Neural cell (in vitro differentiated cells): ENCODE data around the gene GALNT2. TPM values are rescaled to one million over a fixed set of nuclear protein-coding genes. Genes with fewer than 3 reads are reported as not detected.

ENCODE experiments used
- H2AFZ ChIP-seq: fragments of 200-600, 300-800 bp; sonication (generic), shearing (Covaris generic); 2 replicates; pipeline ENCODE4 v1.6.0; 2014; ENCODE audit warnings: low read depth, mild to moderate bottlenecking, antibody characterized with exemption, low read length, moderate library complexity
- H3F3A ChIP-seq: fragments of 200-600 bp; shearing (Covaris generic); 2 replicates; pipeline ENCODE4 v1.6.1; 2016; ENCODE audit warnings: mild to moderate bottlenecking, moderate library complexity, mixed read lengths, antibody characterized with exemption, low read length; ENCODE audit not compliant: insufficient read depth, poor library complexity, severe bottlenecking
- H3K27ac ChIP-seq: fragments of 200-600, 300-800 bp; sonication (generic), shearing (Covaris generic); 2 replicates; pipeline ENCODE4 v1.5.1; 2014; ENCODE audit warnings: mild to moderate bottlenecking, low read length, moderate library complexity
- H3K27me3 ChIP-seq: fragments of 300-800, 200-600 bp; sonication (generic), shearing (Covaris generic); 2 replicates; pipeline ENCODE4 v1.6.0; 2014; ENCODE audit warnings: mild to moderate bottlenecking, low read depth, low read length, moderate library complexity; ENCODE audit not compliant: insufficient read depth
- H3K36me3 ChIP-seq: fragments of 300-800, 200-600 bp; sonication (generic), shearing (Covaris generic); 2 replicates; pipeline ENCODE4 v1.5.1; 2014; ENCODE audit warnings: mild to moderate bottlenecking, antibody characterized with exemption, low read length, moderate library complexity; ENCODE audit not compliant: insufficient read depth
- H3K4me2 ChIP-seq: fragments of 300-800, 200-600 bp; sonication (generic), shearing (Covaris generic); 2 replicates; pipeline ENCODE4 v1.6.0; 2014; ENCODE audit warnings: mild to moderate bottlenecking, low read length
- H3K4me3 ChIP-seq: fragments of 300-800, 200-600 bp; sonication (generic), shearing (Covaris generic); 2 replicates; pipeline ENCODE4 v1.5.1; 2014; ENCODE audit warnings: mild to moderate bottlenecking, low read length, moderate library complexity
- H3K79me2 ChIP-seq: fragments of 200-600 bp; shearing (Covaris generic); replicated peaks from 2 replicates; pipeline ENCODE4 v1.6.0; 2014; ENCODE audit warnings: mild to moderate bottlenecking, low read length, moderate library complexity; ENCODE audit not compliant: insufficient read depth
- H3K9ac ChIP-seq: fragments of 300-800, 200-600 bp; sonication (generic), shearing (Covaris generic); 2 replicates; pipeline ENCODE4 v1.6.1; 2016; ENCODE audit warnings: mild to moderate bottlenecking, low read length, mixed read lengths
- H3K9me2 ChIP-seq: fragments of 200-600 bp; shearing (Covaris generic); 2 replicates; pipeline ENCODE4 v1.6.1; 2016; ENCODE audit warnings: mild to moderate bottlenecking, low read length, mixed read lengths; ENCODE audit not compliant: insufficient read depth
- H3K9me3 ChIP-seq: fragments of 200-600, 300-800 bp; sonication (generic), shearing (Covaris generic); 2 replicates; pipeline ENCODE4 v1.6.1; 2016; ENCODE audit warnings: mild to moderate bottlenecking, mixed run types, low read length, moderate library complexity, mixed read lengths
- H4K20me1 ChIP-seq: fragments of 200-600 bp; shearing (Covaris generic); 2 replicates; pipeline ENCODE4 v1.6.1; 2016; ENCODE audit warnings: mild to moderate bottlenecking, mixed run types; ENCODE audit not compliant: insufficient read depth
- EP300 ChIP-seq: fragments of 450-650 bp; conservative IDR thresholded peaks from 2 replicates; pipeline ENCODE4 v1.6.1; 2014; ENCODE audit warnings: antibody characterized with exemption, mild to moderate bottlenecking, moderate library complexity; ENCODE audit not compliant: poor library complexity, severe bottlenecking
- EZH2 ChIP-seq: fragments of 200-600, 300-800 bp; shearing (Covaris generic), sonication (generic); IDR thresholded peaks from 2 replicates; pipeline ENCODE4 v1.6.1; 2014; ENCODE audit warnings: antibody characterized with exemption, low read length, borderline replicate concordance, mild to moderate bottlenecking; ENCODE audit not compliant: insufficient read depth, poor library complexity, severe bottlenecking
- MXI1 ChIP-seq: fragments of 450-650 bp; conservative IDR thresholded peaks from 2 replicates; pipeline ENCODE4 v1.6.1; 2014; ENCODE audit warnings: antibody characterized with exemption, mild to moderate bottlenecking; ENCODE audit not compliant: poor library complexity, severe bottlenecking
- POLR2AphosphoS5 ChIP-seq: IDR thresholded peaks from 2 replicates; pipeline ENCODE4 v1.6.1; 2012
- RAD21 ChIP-seq: fragments of 450-650 bp; conservative IDR thresholded peaks from 2 replicates; pipeline ENCODE4 v1.6.1; 2014; ENCODE audit warnings: antibody characterized with exemption, mild to moderate bottlenecking, moderate library complexity
- SMC3 ChIP-seq: fragments of 450-650 bp; conservative IDR thresholded peaks from 2 replicates; pipeline ENCODE4 v1.6.1; 2014; ENCODE audit warnings: antibody characterized with exemption, mild to moderate bottlenecking, moderate library complexity; ENCODE audit not compliant: poor library complexity
- TAF1 ChIP-seq: IDR thresholded peaks from 2 replicates; pipeline ENCODE4 v1.6.1; 2012; ENCODE audit warnings: low read depth
- polyA plus RNA-seq: library from polyadenylated mRNA; depleted of rRNA; stranded (reverse); fragments of >200 nt; gene quantifications from 2 replicates; pipeline ENCODE4 v1.2.3, GENCODE V29; 2014
- TF ChIP-seq, protein P1 (sequence below): fragments of 450-650 bp; IDR thresholded peaks from 2 replicates; pipeline ENCODE4 v1.5.1; 2014; ENCODE audit warnings: antibody characterized with exemption, mild to moderate bottlenecking, moderate library complexity; ENCODE audit not compliant: poor library complexity, severe bottlenecking
- TF ChIP-seq, protein P2 (sequence below): IDR thresholded peaks from 2 replicates; pipeline ENCODE4 v1.6.1; 2012; ENCODE audit warnings: borderline replicate concordance

Gene GALNT2
- polyA plus RNA-seq, 1 donor from 2014 or later, result 38.8 TPM

DNA sequence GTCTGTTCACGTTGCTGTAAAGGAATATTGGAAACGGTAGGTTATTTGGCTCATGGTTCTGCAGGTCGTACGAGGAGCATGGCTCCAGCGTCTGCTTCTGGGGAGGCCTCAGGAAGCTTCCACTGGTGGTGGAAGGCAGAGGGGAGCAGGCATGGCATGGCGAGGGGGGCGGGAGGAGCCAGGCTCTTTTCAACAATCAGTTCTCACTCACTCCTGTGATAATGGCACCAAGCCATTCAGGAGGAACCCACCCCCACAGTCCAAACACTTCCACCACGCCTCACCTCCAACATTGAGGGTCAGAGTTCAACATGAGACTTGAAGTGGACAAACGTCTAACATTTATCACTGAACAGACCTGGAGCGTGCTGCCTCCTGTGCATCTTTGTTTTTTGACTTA is 217.9 kb downstream of the GALNT2 start:
- Histone ChIP-seq H3K9me3 (no peaks in the 10 kb centered on the region), H3K27me3 (no peaks in the 10 kb centered on the region), H3F3A (no peaks in the 10 kb centered on the region), H3K27ac (no peak overlapping the region), H3K36me3 (no peaks in the 10 kb centered on the region), H2AFZ (no peak overlapping the region), H3K9me2 (no peaks in the 10 kb centered on the region), H3K9ac (no peak overlapping the region), H4K20me1 (no peaks in the 10 kb centered on the region), H3K4me3 (no peak overlapping the region), H3K4me2 (no peak overlapping the region), H3K79me2 (no peaks in the 10 kb centered on the region)
- TF ChIP-seq EP300 (no peak), TAF1 (no peak), EZH2 (no peak), MXI1 (no peak)

DNA sequence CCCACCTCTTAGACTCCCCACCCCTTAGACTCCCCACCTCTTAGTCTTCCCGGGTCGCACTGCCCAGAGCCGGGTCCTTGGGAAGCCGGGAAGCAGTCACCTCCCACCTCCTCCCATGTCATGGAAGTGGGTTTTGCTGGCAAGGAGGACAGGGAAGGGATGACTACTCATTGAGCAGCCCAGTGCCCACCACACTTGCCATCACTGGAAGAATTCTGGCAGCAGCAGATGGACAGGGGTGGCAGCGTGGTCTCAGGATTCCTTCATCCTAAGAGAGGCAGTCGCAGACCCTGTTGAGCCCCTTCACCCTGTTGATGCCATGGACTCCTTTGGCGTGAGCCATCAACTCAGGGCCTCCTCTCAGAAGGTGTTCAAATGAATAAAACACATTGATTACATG is 218.3 kb downstream of the GALNT2 start:
- H3K27ac ChIP-seq, result no peak overlapping the region
- TF ChIP-seq TAF1 (no peak), SMC3 (no peak), POLR2AphosphoS5 (no peak), RAD21 (no peak)
- TF ChIP-seq, protein P1, sequence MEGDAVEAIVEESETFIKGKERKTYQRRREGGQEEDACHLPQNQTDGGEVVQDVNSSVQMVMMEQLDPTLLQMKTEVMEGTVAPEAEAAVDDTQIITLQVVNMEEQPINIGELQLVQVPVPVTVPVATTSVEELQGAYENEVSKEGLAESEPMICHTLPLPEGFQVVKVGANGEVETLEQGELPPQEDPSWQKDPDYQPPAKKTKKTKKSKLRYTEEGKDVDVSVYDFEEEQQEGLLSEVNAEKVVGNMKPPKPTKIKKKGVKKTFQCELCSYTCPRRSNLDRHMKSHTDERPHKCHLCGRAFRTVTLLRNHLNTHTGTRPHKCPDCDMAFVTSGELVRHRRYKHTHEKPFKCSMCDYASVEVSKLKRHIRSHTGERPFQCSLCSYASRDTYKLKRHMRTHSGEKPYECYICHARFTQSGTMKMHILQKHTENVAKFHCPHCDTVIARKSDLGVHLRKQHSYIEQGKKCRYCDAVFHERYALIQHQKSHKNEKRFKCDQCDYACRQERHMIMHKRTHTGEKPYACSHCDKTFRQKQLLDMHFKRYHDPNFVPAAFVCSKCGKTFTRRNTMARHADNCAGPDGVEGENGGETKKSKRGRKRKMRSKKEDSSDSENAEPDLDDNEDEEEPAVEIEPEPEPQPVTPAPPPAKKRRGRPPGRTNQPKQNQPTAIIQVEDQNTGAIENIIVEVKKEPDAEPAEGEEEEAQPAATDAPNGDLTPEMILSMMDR, result no peak
- H3F3A ChIP-seq, result no peaks in the 10 kb centered on the region
- no peak overlapping the region for H2AFZ ChIP-seq
- no peaks in the 10 kb centered on the region for H3K27me3 ChIP-seq
- H3K9ac ChIP-seq, result no peak overlapping the region
- H3K4me3 ChIP-seq, result no peak overlapping the region
- no peaks in the 10 kb centered on the region for H4K20me1 ChIP-seq
- H3K4me2 ChIP-seq, result no peak overlapping the region
- H3K9me2 ChIP-seq, result no peaks in the 10 kb centered on the region
- H3K79me2 ChIP-seq, result no peaks in the 10 kb centered on the region
- no peaks in the 10 kb centered on the region for H3K36me3 ChIP-seq
- H3K9me3 ChIP-seq, result no peaks in the 10 kb centered on the region

DNA sequence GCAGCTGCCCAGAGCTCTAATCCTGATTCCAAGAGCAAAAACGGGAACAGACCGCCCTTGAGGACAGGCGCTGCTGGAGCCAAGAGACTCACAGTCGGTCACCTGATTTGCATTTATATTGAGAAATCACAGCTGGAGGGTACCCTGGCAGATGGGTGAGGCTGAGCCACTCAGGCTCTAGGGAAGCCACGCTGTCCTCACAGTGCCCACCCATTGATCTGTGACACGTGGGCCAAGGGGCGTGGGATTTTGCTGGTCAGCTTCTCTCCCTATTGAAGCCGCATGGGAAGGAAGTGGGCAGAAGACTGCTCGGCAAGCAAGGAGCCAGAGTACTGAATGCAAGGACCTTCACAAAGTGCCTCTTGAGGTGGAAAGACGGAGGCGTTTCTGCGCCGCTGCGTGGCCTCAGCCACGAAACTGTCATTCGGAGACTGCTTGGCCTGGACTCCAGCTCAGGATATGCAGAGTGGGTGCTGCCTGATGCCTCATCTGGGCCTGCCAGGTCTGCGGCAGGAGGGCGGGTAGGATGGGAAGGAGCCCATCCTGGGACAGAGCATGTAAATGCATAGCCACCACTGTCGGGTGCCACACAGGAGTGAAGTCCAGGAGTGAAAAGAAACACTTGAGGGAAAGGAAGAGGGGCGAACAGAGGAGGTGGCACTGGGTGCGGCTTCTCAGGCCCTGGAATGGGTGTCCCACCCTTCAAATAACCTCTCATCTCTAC is 219.3 kb downstream of the GALNT2 start:
- H3K4me3 ChIP-seq, result no peak overlapping the region
- H3K36me3 ChIP-seq, result no peaks in the 10 kb centered on the region
- H3F3A ChIP-seq, result no peaks in the 10 kb centered on the region
- no peak overlapping the region for H3K9ac ChIP-seq
- H3K9me3 ChIP-seq, result no peaks in the 10 kb centered on the region
- H3K4me2 ChIP-seq, result no peak overlapping the region
- H3K9me2 ChIP-seq, result no peaks in the 10 kb centered on the region
- no peaks in the 10 kb centered on the region for H3K79me2 ChIP-seq
- TF ChIP-seq SMC3 (no peak), EP300 (no peak), EZH2 (no peak), POLR2AphosphoS5 (no peak)
- TF ChIP-seq, protein P1, result no peak
- TF ChIP-seq, protein P2, sequence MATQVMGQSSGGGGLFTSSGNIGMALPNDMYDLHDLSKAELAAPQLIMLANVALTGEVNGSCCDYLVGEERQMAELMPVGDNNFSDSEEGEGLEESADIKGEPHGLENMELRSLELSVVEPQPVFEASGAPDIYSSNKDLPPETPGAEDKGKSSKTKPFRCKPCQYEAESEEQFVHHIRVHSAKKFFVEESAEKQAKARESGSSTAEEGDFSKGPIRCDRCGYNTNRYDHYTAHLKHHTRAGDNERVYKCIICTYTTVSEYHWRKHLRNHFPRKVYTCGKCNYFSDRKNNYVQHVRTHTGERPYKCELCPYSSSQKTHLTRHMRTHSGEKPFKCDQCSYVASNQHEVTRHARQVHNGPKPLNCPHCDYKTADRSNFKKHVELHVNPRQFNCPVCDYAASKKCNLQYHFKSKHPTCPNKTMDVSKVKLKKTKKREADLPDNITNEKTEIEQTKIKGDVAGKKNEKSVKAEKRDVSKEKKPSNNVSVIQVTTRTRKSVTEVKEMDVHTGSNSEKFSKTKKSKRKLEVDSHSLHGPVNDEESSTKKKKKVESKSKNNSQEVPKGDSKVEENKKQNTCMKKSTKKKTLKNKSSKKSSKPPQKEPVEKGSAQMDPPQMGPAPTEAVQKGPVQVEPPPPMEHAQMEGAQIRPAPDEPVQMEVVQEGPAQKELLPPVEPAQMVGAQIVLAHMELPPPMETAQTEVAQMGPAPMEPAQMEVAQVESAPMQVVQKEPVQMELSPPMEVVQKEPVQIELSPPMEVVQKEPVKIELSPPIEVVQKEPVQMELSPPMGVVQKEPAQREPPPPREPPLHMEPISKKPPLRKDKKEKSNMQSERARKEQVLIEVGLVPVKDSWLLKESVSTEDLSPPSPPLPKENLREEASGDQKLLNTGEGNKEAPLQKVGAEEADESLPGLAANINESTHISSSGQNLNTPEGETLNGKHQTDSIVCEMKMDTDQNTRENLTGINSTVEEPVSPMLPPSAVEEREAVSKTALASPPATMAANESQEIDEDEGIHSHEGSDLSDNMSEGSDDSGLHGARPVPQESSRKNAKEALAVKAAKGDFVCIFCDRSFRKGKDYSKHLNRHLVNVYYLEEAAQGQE, result no peak
- no peak overlapping the region for H2AFZ ChIP-seq
- no peak overlapping the region for H3K27ac ChIP-seq
- no peaks in the 10 kb centered on the region for H3K27me3 ChIP-seq
- no peaks in the 10 kb centered on the region for H4K20me1 ChIP-seq
